ENCODE results near the gene NDOR1.

Gene NDOR1

DNA sequence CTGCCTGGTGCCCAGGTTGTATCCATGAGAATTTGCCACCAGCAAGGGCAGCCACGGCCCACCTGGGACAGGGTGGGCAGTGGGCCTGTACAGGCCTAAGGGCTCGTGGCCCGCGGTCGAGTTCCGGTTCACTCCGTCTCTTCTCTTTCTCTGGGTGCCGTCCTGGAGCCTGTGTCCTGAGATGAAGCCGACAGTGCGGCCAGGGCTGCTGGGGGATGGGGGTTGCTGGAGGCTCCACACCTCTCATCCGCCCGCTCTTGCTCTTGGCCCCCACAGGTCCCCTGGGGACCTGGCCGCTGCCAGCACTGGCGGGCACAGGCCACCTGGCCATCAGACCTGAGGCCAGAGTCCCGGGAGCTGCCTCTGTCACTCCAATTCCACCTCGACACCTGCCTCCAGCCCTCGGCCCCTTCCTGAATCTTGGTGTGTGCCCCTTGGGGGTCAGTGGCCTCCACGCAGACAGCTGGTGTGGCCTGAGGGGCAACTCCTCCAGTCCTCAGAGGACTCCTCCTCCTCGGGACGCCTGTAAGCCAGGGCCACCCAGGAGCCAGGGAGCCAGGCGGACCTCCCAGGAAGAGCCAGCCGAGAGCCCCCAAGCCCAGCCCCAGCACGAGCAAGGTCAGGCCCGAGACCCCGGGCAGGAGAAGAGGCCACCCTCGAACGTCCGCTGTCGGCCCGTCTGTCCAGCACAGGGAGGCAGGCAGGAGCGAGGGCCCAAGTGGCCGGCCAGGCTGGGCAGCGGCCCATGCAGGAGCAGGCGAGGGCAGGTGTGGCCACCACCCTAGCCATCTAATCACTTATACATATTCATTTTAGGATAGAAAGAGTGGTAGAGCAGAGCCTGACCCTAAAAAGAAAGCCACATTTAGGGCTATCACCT lies 40.9 kb upstream of the NDOR1 start:
- Histone ChIP-seq H3K27ac (replicated peaks) (no peak overlapping the region), H3K27me3 (ENCODE audit: insufficient read depth, poor library complexity, severe bottlenecking) (peaks cover 54% of the 10 kb centered on the region), H3K4me3 (replicated peaks; ENCODE audit: insufficient read depth, low read length) (no peak overlapping the region)
- DNase-seq (ENCODE audit: low read depth in 1 of 2, low spot score in 1 of 2), result no peak
- TF ChIP-seq REST (IDR thresholded peaks at IDR 0.05; ENCODE audit: insufficient replicate concordance, low read depth), result no peak
- TF ChIP-seq, protein P1, sequence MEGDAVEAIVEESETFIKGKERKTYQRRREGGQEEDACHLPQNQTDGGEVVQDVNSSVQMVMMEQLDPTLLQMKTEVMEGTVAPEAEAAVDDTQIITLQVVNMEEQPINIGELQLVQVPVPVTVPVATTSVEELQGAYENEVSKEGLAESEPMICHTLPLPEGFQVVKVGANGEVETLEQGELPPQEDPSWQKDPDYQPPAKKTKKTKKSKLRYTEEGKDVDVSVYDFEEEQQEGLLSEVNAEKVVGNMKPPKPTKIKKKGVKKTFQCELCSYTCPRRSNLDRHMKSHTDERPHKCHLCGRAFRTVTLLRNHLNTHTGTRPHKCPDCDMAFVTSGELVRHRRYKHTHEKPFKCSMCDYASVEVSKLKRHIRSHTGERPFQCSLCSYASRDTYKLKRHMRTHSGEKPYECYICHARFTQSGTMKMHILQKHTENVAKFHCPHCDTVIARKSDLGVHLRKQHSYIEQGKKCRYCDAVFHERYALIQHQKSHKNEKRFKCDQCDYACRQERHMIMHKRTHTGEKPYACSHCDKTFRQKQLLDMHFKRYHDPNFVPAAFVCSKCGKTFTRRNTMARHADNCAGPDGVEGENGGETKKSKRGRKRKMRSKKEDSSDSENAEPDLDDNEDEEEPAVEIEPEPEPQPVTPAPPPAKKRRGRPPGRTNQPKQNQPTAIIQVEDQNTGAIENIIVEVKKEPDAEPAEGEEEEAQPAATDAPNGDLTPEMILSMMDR (IDR thresholded peaks at IDR 0.05; ENCODE audit: insufficient read depth, low read length), result no peak
- no peak for TF ChIP-seq SPI1 (IDR thresholded peaks at IDR 0.05; ENCODE audit: borderline replicate concordance, low read depth)
- TF ChIP-seq GABPA (IDR thresholded peaks at IDR 0.05; ENCODE audit: low read depth), result no peak
- TF ChIP-seq POLR2AphosphoS5 (IDR thresholded peaks at IDR 0.05; ENCODE audit: low read depth), result no peak

DNA sequence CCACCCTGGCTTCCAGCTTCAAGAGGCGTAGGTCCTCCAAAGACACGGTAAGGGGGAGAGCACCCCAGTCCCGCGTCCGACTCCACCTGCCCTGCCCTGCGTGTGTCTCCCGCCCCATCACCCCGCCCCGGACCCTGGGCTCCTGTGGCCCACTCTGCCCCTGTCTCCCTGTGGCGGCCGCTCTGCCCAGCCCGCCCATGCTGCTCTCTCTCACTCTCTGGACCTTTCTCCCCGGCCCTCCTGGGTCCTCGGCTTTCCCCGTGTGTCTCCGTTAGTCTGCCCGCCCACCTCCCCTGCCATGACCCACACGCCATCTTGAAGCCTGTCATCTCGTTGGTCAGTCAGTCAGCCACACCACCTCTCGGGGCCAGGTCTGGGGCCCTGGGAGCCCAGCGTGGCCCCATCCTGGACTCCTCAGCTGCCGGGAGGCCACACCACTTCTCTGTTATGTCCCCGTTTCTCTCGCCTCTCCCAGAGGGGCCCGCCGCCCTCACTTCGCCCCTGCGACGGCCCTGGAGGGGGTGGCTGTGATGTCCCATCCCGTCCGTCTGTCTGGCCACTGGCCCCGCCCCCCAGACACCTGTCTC lies 40.2 kb upstream of the NDOR1 start:
- Histone ChIP-seq H3K4me3 (replicated peaks; ENCODE audit: insufficient read depth, low read length) (no peak overlapping the region), H3K27me3 (ENCODE audit: insufficient read depth, poor library complexity, severe bottlenecking) (peaks cover 46% of the 10 kb centered on the region), H3K27ac (replicated peaks) (no peak overlapping the region)
- TF ChIP-seq REST (IDR thresholded peaks at IDR 0.05; ENCODE audit: insufficient replicate concordance, low read depth), result no peak
- no peak for TF ChIP-seq GABPA (IDR thresholded peaks at IDR 0.05; ENCODE audit: low read depth)
- TF ChIP-seq SPI1 (IDR thresholded peaks at IDR 0.05; ENCODE audit: borderline replicate concordance, low read depth), result no peak
- TF ChIP-seq, protein P1 (IDR thresholded peaks at IDR 0.05; ENCODE audit: insufficient read depth, low read length), result no peak
- TF ChIP-seq POLR2AphosphoS5 (IDR thresholded peaks at IDR 0.05; ENCODE audit: low read depth), result no peak
- DNase-seq (ENCODE audit: low read depth in 1 of 2, low spot score in 1 of 2), result no peak

- H3K27me3 ChIP-seq (ENCODE audit: insufficient read depth, poor library complexity, severe bottlenecking), result peaks cover 41% of the 10 kb centered on the region
Observed at GRCh38 chr9:137166380-137167229, 38.9 kb upstream of the NDOR1 start.

More at GRCh38 chr9:137166380-137167229, 38.9 kb upstream of the NDOR1 start:
- Histone ChIP-seq H3K27ac (replicated peaks) (no peak overlapping the region), H3K4me3 (replicated peaks; ENCODE audit: insufficient read depth, low read length) (no peak overlapping the region)
- no peak for TF ChIP-seq REST (IDR thresholded peaks at IDR 0.05; ENCODE audit: insufficient replicate concordance, low read depth)
- no peak for DNase-seq (ENCODE audit: low read depth in 1 of 2, low spot score in 1 of 2)

Data from HL-60 (cell line).